Trophoblast cell (in vitro differentiated cells and primary cell): ENCODE results near the gene TXN2.

ENCODE experiments used
- DNase-seq, 2 donors: peaks; one replicate each; pipeline ENCODE4 v3.0.0-alpha.2; 2016
- H2AFZ ChIP-seq: 2 replicates; pipeline ENCODE4 v1.6.1; 2013; ENCODE audit warnings: low read length, moderate library complexity, mild to moderate bottlenecking; ENCODE audit not compliant: insufficient read depth, poor library complexity
- H2AK5ac ChIP-seq: 2 replicates; pipeline ENCODE4 v1.6.1; 2013; ENCODE audit warnings: mild to moderate bottlenecking, low read length
- H2BK120ac ChIP-seq: 2 replicates; pipeline ENCODE4 v1.6.1; 2013; ENCODE audit warnings: low read length, mild to moderate bottlenecking, moderate library complexity; ENCODE audit not compliant: insufficient read depth, poor library complexity
- H2BK12ac ChIP-seq: 2 replicates; pipeline ENCODE4 v1.6.1; 2013; ENCODE audit warnings: mild to moderate bottlenecking, low read length, moderate library complexity
- H2BK5ac ChIP-seq: 2 replicates; pipeline ENCODE4 v1.6.1; 2013; ENCODE audit warnings: low read length, low read depth, moderate library complexity, mild to moderate bottlenecking; ENCODE audit not compliant: poor library complexity
- H3K14ac ChIP-seq: 2 replicates; pipeline ENCODE4 v1.6.1; 2013; ENCODE audit warnings: mild to moderate bottlenecking, low read length
- H3K18ac ChIP-seq: 2 replicates; pipeline ENCODE4 v1.6.1; 2013; ENCODE audit warnings: mild to moderate bottlenecking, low read length
- H3K23ac ChIP-seq: 2 replicates; pipeline ENCODE4 v1.6.1; 2013; ENCODE audit warnings: low read length
- H3K27ac ChIP-seq: 2 replicates; pipeline ENCODE4 v1.5.1; 2013; ENCODE audit warnings: low read depth, mild to moderate bottlenecking, inconsistent platforms, low read length, moderate library complexity
- H3K27me3 ChIP-seq: 2 replicates; pipeline ENCODE4 v1.6.1; 2013; ENCODE audit warnings: inconsistent platforms, mild to moderate bottlenecking, low read length, moderate library complexity; ENCODE audit not compliant: insufficient read depth
- H3K36me3 ChIP-seq, 2 experiments: 1 replicate in 1 of 2; 2 replicates in 1 of 2; pipeline ENCODE4 v1.6.1; 2013; ENCODE audit warnings: low read length in 2 of 2, mild to moderate bottlenecking in 2 of 2, moderate library complexity in 1 of 2; ENCODE audit not compliant: insufficient read depth in 2 of 2, control insufficient read depth in 1 of 2
- H3K4ac ChIP-seq: 2 replicates; pipeline ENCODE4 v1.6.1; 2013; ENCODE audit warnings: low read depth, mild to moderate bottlenecking, low read length, moderate library complexity
- H3K4me1 ChIP-seq, 2 experiments: 1 replicate in 1 of 2; 2 replicates in 1 of 2; pipeline ENCODE4 v1.6.1; 2013; ENCODE audit warnings: low read length in 2 of 2, mild to moderate bottlenecking in 2 of 2, moderate library complexity in 1 of 2; ENCODE audit not compliant: insufficient read depth in 2 of 2, control insufficient read depth in 1 of 2
- H3K4me2 ChIP-seq: 2 replicates; pipeline ENCODE4 v1.6.1; 2013; ENCODE audit warnings: inconsistent platforms, mild to moderate bottlenecking, low read length, moderate library complexity
- H3K4me3 ChIP-seq: 2 replicates; pipeline ENCODE4 v1.5.1; 2013; ENCODE audit warnings: mild to moderate bottlenecking, low read depth, low read length, inconsistent platforms
- H3K79me1 ChIP-seq: one replicate; pipeline ENCODE4 v1.6.1; 2013; ENCODE audit warnings: low read length
- H3K79me2 ChIP-seq: 2 replicates; pipeline ENCODE4 v1.6.1; 2013; ENCODE audit warnings: low read length, mild to moderate bottlenecking; ENCODE audit not compliant: control insufficient read depth, insufficient read depth, poor library complexity
- H3K9ac ChIP-seq: 2 replicates; pipeline ENCODE4 v1.6.1; 2013; ENCODE audit warnings: mild to moderate bottlenecking, low read length
- H3K9me3 ChIP-seq: 2 replicates; pipeline ENCODE4 v1.6.1; 2013; ENCODE audit warnings: low read depth, mild to moderate bottlenecking, control low read depth, inconsistent platforms, low read length; ENCODE audit not compliant: insufficient read depth
- H4K12ac ChIP-seq: 2 replicates; pipeline ENCODE4 v1.6.1; 2013; ENCODE audit warnings: low read depth, mild to moderate bottlenecking, low read length, moderate library complexity
- H4K8ac ChIP-seq: 2 replicates; pipeline ENCODE4 v1.6.1; 2013; ENCODE audit warnings: low read depth, mild to moderate bottlenecking, low read length, moderate library complexity
- H4K91ac ChIP-seq: one replicate; pipeline ENCODE4 v1.6.1; 2013; ENCODE audit warnings: low read depth, mild to moderate bottlenecking, low read length, moderate library complexity
- WGBS: extraction: QIAGEN DNeasy Blood & Tissue Kit; methylation state at CpG from one replicate; pipeline ENCODE4 v1.1.7; 2013; ENCODE audit warnings: missing lambda C conversion rate; ENCODE audit not compliant: insufficient read length, insufficient coverage; ENCODE audit errors: extremely low coverage; 5-methylcytosine and 5-hydroxymethylcytosine counted together

Gene TXN2

GRCh38 chr22:36467042-36467810, 14.2 kb downstream of the TXN2 start:
- Histone ChIP-seq H3K9me3 (peaks cover 3% of the 10 kb centered on the region), H2AFZ (no peak overlapping the region), H4K91ac (peak overlapping the region; percentile 90), H3K4me2 (no peak overlapping the region), H3K4ac (peak overlapping the region; percentile 82), H3K4me3 (no peak overlapping the region), H3K18ac (peak overlapping the region; percentile 86), H3K79me1 (peaks cover 42% of the 10 kb centered on the region), H3K4me1 (peaks cover 28 to 40% of the 10 kb centered on the region in 2 experiments), H2BK5ac (peak overlapping the region; percentile 78), H4K12ac (peak overlapping the region; percentile 3), H4K8ac (peak overlapping the region; percentile 49), H3K9ac (no peak overlapping the region), H3K14ac (peak overlapping the region; percentile 79), H3K79me2 (peaks cover 7% of the 10 kb centered on the region), H3K27ac (no peak overlapping the region), H3K36me3 (peaks cover 7 to 11% of the 10 kb centered on the region in 2 experiments), H2BK120ac (peak overlapping the region; percentile 81), H3K23ac (no peak overlapping the region), H3K27me3 (no peaks in the 10 kb centered on the region), H2BK12ac (peak overlapping the region; percentile 91), H2AK5ac (peak overlapping the region; percentile 89)
- no CpG with 5 or more reads among the region's 14 CpGs for WGBS
- no peak for DNase-seq

- H4K12ac ChIP-seq: no peak overlapping the region
- no peak for DNase-seq
- H2AK5ac ChIP-seq: peak overlapping the region; percentile 89
- no peak overlapping the region for H3K4ac ChIP-seq
- no peak overlapping the region for H4K8ac ChIP-seq
- no peaks in the 10 kb centered on the region for H3K27me3 ChIP-seq
- H3K36me3 ChIP-seq: peaks cover 4 to 8% of the 10 kb centered on the region in 2 experiments
- no peak overlapping the region for H3K4me3 ChIP-seq
- no peak overlapping the region for H3K4me2 ChIP-seq
- no peak overlapping the region for H3K27ac ChIP-seq
- H3K79me1 ChIP-seq: peaks cover 47% of the 10 kb centered on the region
- H3K79me2 ChIP-seq: peaks cover 7% of the 10 kb centered on the region
- H2BK12ac ChIP-seq: peak overlapping the region; percentile 91
- WGBS: no CpG with 5 or more reads among the region's 7 CpGs
- H2BK5ac ChIP-seq: no peak overlapping the region
- H2AFZ ChIP-seq: no peak overlapping the region
- H4K91ac ChIP-seq: peak overlapping the region; percentile 72
- H3K4me1 ChIP-seq: peaks cover 33 to 44% of the 10 kb centered on the region in 2 experiments
- H3K9me3 ChIP-seq: peaks cover 3% of the 10 kb centered on the region
- H3K18ac ChIP-seq: peak overlapping the region; percentile 51
- H3K23ac ChIP-seq: no peak overlapping the region
- H2BK120ac ChIP-seq: peak overlapping the region; percentile 72
- no peak overlapping the region for H3K9ac ChIP-seq
- peak overlapping the region; percentile 56 for H3K14ac ChIP-seq
Observed at GRCh38 chr22:36466258-36466657, 15.2 kb downstream of the TXN2 start.

GRCh38 chr22:36465232-36466021, 16.0 kb downstream of the TXN2 start:
- peak overlapping the region; percentile 56 for H3K14ac ChIP-seq
- peak overlapping the region; percentile 72 for H4K91ac ChIP-seq
- peak; percentile 88 to 91 for DNase-seq
- peak overlapping the region; percentile 89 for H2AK5ac ChIP-seq
- H3K4me1 ChIP-seq: peaks cover 33 to 44% of the 10 kb centered on the region in 2 experiments
- no peak overlapping the region for H3K27ac ChIP-seq
- no peak overlapping the region for H3K9ac ChIP-seq
- no CpG with 5 or more reads among the region's 25 CpGs for WGBS
- peak overlapping the region; percentile 51 for H3K18ac ChIP-seq
- H2BK120ac ChIP-seq: peak overlapping the region; percentile 72
- H3K27me3 ChIP-seq: no peaks in the 10 kb centered on the region
- H2BK5ac ChIP-seq: peak overlapping the region; percentile 49
- H3K4me2 ChIP-seq: no peak overlapping the region
- peaks cover 0 to 8% of the 10 kb centered on the region in 2 experiments for H3K36me3 ChIP-seq
- H3K79me2 ChIP-seq: peaks cover 7% of the 10 kb centered on the region
- no peak overlapping the region for H3K4ac ChIP-seq
- no peak overlapping the region for H4K12ac ChIP-seq
- H2BK12ac ChIP-seq: peak overlapping the region; percentile 68
- H3K4me3 ChIP-seq: no peak overlapping the region
- no peak overlapping the region for H3K23ac ChIP-seq
- peaks cover 49% of the 10 kb centered on the region for H3K79me1 ChIP-seq
- peak overlapping the region; percentile 47 for H4K8ac ChIP-seq
- no peak overlapping the region for H2AFZ ChIP-seq
- peaks cover 3% of the 10 kb centered on the region for H3K9me3 ChIP-seq

GRCh38 chr22:36464715-36465231, 16.7 kb downstream of the TXN2 start:
- H3K27ac ChIP-seq: no peak overlapping the region
- DNase-seq: peak in 1 of 2 donors; percentile 42

More at GRCh38 chr22:36464715-36465231, 16.7 kb downstream of the TXN2 start:
- no CpG with 5 or more reads among the region's 20 CpGs for WGBS
- Histone ChIP-seq H3K9me3 (peaks cover 3% of the 10 kb centered on the region), H3K14ac (peak overlapping the region; percentile 43), H3K4ac (no peak overlapping the region), H3K27me3 (no peaks in the 10 kb centered on the region), H2BK5ac (no peak overlapping the region), H3K4me1 (peaks cover 31 to 41% of the 10 kb centered on the region in 2 experiments), H2BK12ac (peak overlapping the region; percentile 79), H3K23ac (no peak overlapping the region), H4K12ac (no peak overlapping the region), H3K4me2 (no peak overlapping the region), H3K18ac (no peak overlapping the region), H3K79me2 (peaks cover 7% of the 10 kb centered on the region), H4K8ac (no peak overlapping the region), H3K4me3 (no peak overlapping the region), H3K36me3 (peaks cover 0 to 8% of the 10 kb centered on the region in 2 experiments), H2AK5ac (peak overlapping the region; percentile 95), H2BK120ac (peak overlapping the region; percentile 67), H3K9ac (no peak overlapping the region), H2AFZ (peak overlapping the region; percentile 15), H4K91ac (peak overlapping the region; percentile 75), H3K79me1 (peaks cover 46% of the 10 kb centered on the region)
